GM19395 (cell line): ENCODE data around the gene PPP1R3C.
A peak's percentile ranks its signal among the peaks of the same experiment; 100 is the strongest.

Experiments
- ATAC-seq: cut with Tn5 transposase; IDR thresholded peaks from one replicate; pipeline ENCODE4 v1.9.1; 2021; ENCODE audit warnings: mild to moderate bottlenecking, moderate library complexity; ENCODE audit not compliant: unreplicated experiment

Gene PPP1R3C

GRCh38 chr10:91632671-91633550 lies at the start of gene PPP1R3C:
Gene PPP1R3C, minus strand, starts transcription at chr10:91633071. Its CDS starts 102 bp downstream, at chr10:91632969.
- peak; percentile 90 for ATAC-seq

- no peak for ATAC-seq
Observed at GRCh38 chr10:91681361-91682276, 48.7 kb upstream of the PPP1R3C start.

- ATAC-seq, result no peak
Observed at GRCh38 chr10:91680487-91680886, 47.6 kb upstream of the PPP1R3C start.

- no peak for ATAC-seq
Observed at GRCh38 chr10:91679296-91679695, 46.4 kb upstream of the PPP1R3C start.

- ATAC-seq, result no peak
Observed at GRCh38 chr10:91677911-91678310, 45.0 kb upstream of the PPP1R3C start.

- ATAC-seq, result no peak
Observed at GRCh38 chr10:91672021-91672608, 39.2 kb upstream of the PPP1R3C start.

- no peak for ATAC-seq
Observed at GRCh38 chr10:91668913-91669312, 36.0 kb upstream of the PPP1R3C start.

- ATAC-seq, result no peak
Observed at GRCh38 chr10:91665842-91666241, 33.0 kb upstream of the PPP1R3C start.

GRCh38 chr10:91664426-91664825 lies 31.6 kb upstream of the PPP1R3C start:
- no peak for ATAC-seq

GRCh38 chr10:91662993-91663392 lies 30.1 kb upstream of the PPP1R3C start:
- no peak for ATAC-seq

- ATAC-seq, result no peak
Observed at GRCh38 chr10:91653219-91653870, 20.5 kb upstream of the PPP1R3C start.

- ATAC-seq, result no peak
Observed at GRCh38 chr10:91652364-91652763, 19.5 kb upstream of the PPP1R3C start.

- no peak for ATAC-seq
Observed at GRCh38 chr10:91643700-91644099, 10.8 kb upstream of the PPP1R3C start.

- ATAC-seq, result no peak
Observed at GRCh38 chr10:91642831-91643692, 10.2 kb upstream of the PPP1R3C start.

GRCh38 chr10:91636892-91637291 lies 4.0 kb upstream of the PPP1R3C start:
- no peak for ATAC-seq

- ATAC-seq, result no peak
Observed at GRCh38 chr10:91635401-91636400, 2.8 kb upstream of the PPP1R3C start.

- no peak for ATAC-seq
Observed at GRCh38 chr10:91634898-91635297, 2.0 kb upstream of the PPP1R3C start.

- ATAC-seq, result no peak
Observed at GRCh38 chr10:91634246-91634645, 1.4 kb upstream of the PPP1R3C start.

- no peak for ATAC-seq
Observed at GRCh38 chr10:91630625-91631024, 2.2 kb downstream of the PPP1R3C start.
